Endothelial cell of umbilical vein (primary cell): Measurements from ENCODE around the gene LMF1. TPM values are rescaled to one million over a fixed set of nuclear protein-coding genes. Genes with fewer than 3 reads are reported as not detected.

Experiments used
- BruUV-seq: library from RNA; stranded (reverse); fragments of 400-500 nt; replicated peaks from 2 replicates; lab custom pipeline; 2021; lab: Mats Ljungman, UMichigan
- CTCF ChIA-PET: fragments of 300-600, 350-600 bp; sonication (Branson Sonifier 250); formaldehyde crosslinking; loops from one replicate; lab custom pipeline; 2021; ENCODE audit warnings: antibody characterized with exemption, inconsistent platforms; lab: Charles Lee
- POLR2A ChIA-PET: fragments of 300-600, 350-600 bp; sonication (Branson Sonifier 250); formaldehyde crosslinking; loops from one replicate; lab custom pipeline; 2021; ENCODE audit warnings: antibody characterized with exemption, inconsistent platforms; lab: Charles Lee
- DNase-seq: peaks from one replicate; pipeline ENCODE4 v3.0.0-alpha.2; 2011; ENCODE audit warnings: low read depth, low spot score
- FAIRE-seq: peaks from 2 replicates; lab custom pipeline; 2011; peaks lifted over from hg19 to GRCh38; lab: Jason Lieb, UNC
- H2AFZ ChIP-seq: 2 replicates; pipeline ENCODE4 v1.6.0; 2012; ENCODE audit warnings: low read depth, low read length, control low read depth, inconsistent platforms
- H3K27ac ChIP-seq: 2 replicates; pipeline ENCODE4 v1.5.1; 2011; ENCODE audit warnings: low read depth, mild to moderate bottlenecking, control low read depth, low read length, moderate library complexity; ENCODE audit not compliant: insufficient read depth
- H3K27me3 ChIP-seq, 2 experiments: 2 replicates each; pipeline versions ENCODE4 v1.6.0 to v1.6.1; 2011; ENCODE audit warnings: low read length in 2 of 2, mixed read lengths in 1 of 2; ENCODE audit not compliant: control insufficient read depth in 2 of 2, insufficient read depth in 2 of 2
- H3K36me3 ChIP-seq, 2 experiments: 2 replicates in 1 of 2; 3 replicates in 1 of 2; pipeline ENCODE4 v1.5.1; 2011; ENCODE audit warnings: low read length in 2 of 2, mild to moderate bottlenecking in 1 of 2, moderate library complexity in 1 of 2; ENCODE audit not compliant: control insufficient read depth in 2 of 2, insufficient read depth in 2 of 2; ENCODE audit errors: extremely low read depth in 1 of 2
- H3K4me1 ChIP-seq: 3 replicates; pipeline ENCODE4 v1.5.1; 2011; ENCODE audit warnings: mild to moderate bottlenecking, low read length; ENCODE audit not compliant: control insufficient read depth, insufficient read depth; ENCODE audit errors: extremely low read depth
- H3K4me2 ChIP-seq: 2 replicates; pipeline ENCODE4 v1.6.1; 2011; ENCODE audit warnings: low read length, control low read depth, mixed read lengths; ENCODE audit not compliant: insufficient read depth
- H3K4me3 ChIP-seq, 3 experiments: fragments of 200-600 bp in 1 of 3; sonication (generic), shearing (Covaris generic) in 1 of 3; replicated peaks in 1 of 3; 2 replicates each; pipeline ENCODE4 v1.5.1; 2011 to 2016; ENCODE audit warnings: control low read depth in 3 of 3, low read length in 3 of 3, mild to moderate bottlenecking in 2 of 3, inconsistent platforms in 1 of 3, low read depth in 1 of 3, moderate library complexity in 1 of 3; ENCODE audit not compliant: insufficient read depth in 1 of 3
- H3K79me2 ChIP-seq: 2 replicates; pipeline ENCODE4 v1.6.0; 2012; ENCODE audit warnings: low read length, inconsistent platforms; ENCODE audit not compliant: control insufficient read depth, insufficient read depth
- H3K9ac ChIP-seq: replicated peaks from 2 replicates; pipeline ENCODE3; 2011; ENCODE audit warnings: low read length, control low read depth; ENCODE audit not compliant: insufficient read depth; ENCODE audit errors: extremely low read depth
- H3K9me1 ChIP-seq: replicated peaks from 3 replicates; pipeline ENCODE4 v1.6.0; 2011; ENCODE audit warnings: mild to moderate bottlenecking, low read length; ENCODE audit not compliant: control insufficient read depth, insufficient read depth; ENCODE audit errors: extremely low read depth
- H3K9me3 ChIP-seq: replicated peaks from 2 replicates; pipeline ENCODE4 v1.5.1; 2012; ENCODE audit warnings: low read length, inconsistent platforms; ENCODE audit not compliant: control insufficient read depth, insufficient read depth
- H4K20me1 ChIP-seq: replicated peaks from 2 replicates; pipeline ENCODE3; 2011; ENCODE audit warnings: mild to moderate bottlenecking, low read length; ENCODE audit not compliant: control insufficient read depth, insufficient read depth; ENCODE audit errors: extremely low read depth
- EZH2 ChIP-seq: IDR thresholded peaks from 2 replicates; pipeline ENCODE4 v1.6.1; 2012; ENCODE audit warnings: borderline replicate concordance, low read depth, mild to moderate bottlenecking, moderate library complexity, low read length, inconsistent platforms; ENCODE audit not compliant: severe bottlenecking
- FOS ChIP-seq: IDR thresholded peaks from 2 replicates; pipeline ENCODE4 v1.6.1; 2011; ENCODE audit warnings: mild to moderate bottlenecking, low read length, moderate library complexity, borderline replicate concordance; ENCODE audit not compliant: insufficient read depth
- GATA2 ChIP-seq: IDR thresholded peaks from 2 replicates; pipeline ENCODE4 v1.7.0; 2011; ENCODE audit warnings: low read depth, mild to moderate bottlenecking, moderate library complexity, mixed read lengths, low read length; ENCODE audit not compliant: insufficient read length, insufficient read depth
- JUN ChIP-seq: IDR thresholded peaks from 2 replicates; pipeline ENCODE4 v1.6.1; 2011; ENCODE audit warnings: borderline replicate concordance, low read depth; ENCODE audit not compliant: insufficient read length, insufficient read depth
- MYC ChIP-seq: IDR thresholded peaks from one replicate; pipeline ENCODE4 v1.6.1; 2011; ENCODE audit warnings: mild to moderate bottlenecking, low read depth, low read length
- POLR2A ChIP-seq: IDR thresholded peaks from 2 replicates; pipeline ENCODE4 v1.6.1; 2012; ENCODE audit warnings: low read depth, mild to moderate bottlenecking, control low read depth, low read length
- POLR2AphosphoS5 ChIP-seq: IDR thresholded peaks from 2 replicates; pipeline ENCODE4 v1.6.1; 2012; ENCODE audit warnings: low read depth, mild to moderate bottlenecking, control low read depth, low read length, moderate library complexity; ENCODE audit not compliant: insufficient read depth
- dilution Hi-C: fragments of 300-500 bp; cut with MboI; formaldehyde crosslinking; loops from one replicate; pipeline ENCODE4 v1.15.0; 2019; ENCODE audit warnings: low sequenced_read_pairs; ENCODE audit not compliant: extremely low pct_ligation_motif_present
- intact Hi-C: fragments of 100-400 bp; cut with micrococcal nuclease; formaldehyde crosslinking; loops from one replicate; pipeline ENCODE4 v1.10.0; 2022
- polyA plus RNA-seq, 4 experiments: library from polyadenylated mRNA; depleted of rRNA in 3 of 4; stranded (reverse) in 3 of 4; unstranded in 1 of 4; fragments of >200 nt; gene quantifications; 2 replicates each; pipeline versions ENCODE4 v1.2.1 to v1.2.3, GENCODE V29; 2011 to 2012; ENCODE audit warnings: missing spikeins in 1 of 4
- total RNA-seq: library from RNA; stranded (reverse); gene quantifications from 2 replicates; pipeline ENCODE4 v1.2.3, GENCODE V29; 2021
- TF ChIP-seq, protein P1 (sequence below), 2 donors: IDR thresholded peaks; 1 replicate in 1 of 2; 2 replicates in 1 of 2; pipeline ENCODE4 v1.5.1; 2011; ENCODE audit warnings: low read length in 2 of 2, mild to moderate bottlenecking in 2 of 2, moderate library complexity in 2 of 2, control low read depth in 1 of 2, inconsistent platforms in 1 of 2, low read depth in 1 of 2; ENCODE audit not compliant: insufficient read depth in 1 of 2; ENCODE audit errors: extremely low read depth in 1 of 2
- TF ChIP-seq, protein P2 (sequence below): IDR thresholded peaks from 2 replicates; pipeline ENCODE4 v1.6.1; 2011; ENCODE audit not compliant: insufficient read depth, insufficient read length

The LMF1 gene
- total and polyA plus RNA-seq, 2 donors (not counting 3 experiments of a cell fraction or from before 2014, with no cell fraction given) = 17.8 TPM

DNA sequence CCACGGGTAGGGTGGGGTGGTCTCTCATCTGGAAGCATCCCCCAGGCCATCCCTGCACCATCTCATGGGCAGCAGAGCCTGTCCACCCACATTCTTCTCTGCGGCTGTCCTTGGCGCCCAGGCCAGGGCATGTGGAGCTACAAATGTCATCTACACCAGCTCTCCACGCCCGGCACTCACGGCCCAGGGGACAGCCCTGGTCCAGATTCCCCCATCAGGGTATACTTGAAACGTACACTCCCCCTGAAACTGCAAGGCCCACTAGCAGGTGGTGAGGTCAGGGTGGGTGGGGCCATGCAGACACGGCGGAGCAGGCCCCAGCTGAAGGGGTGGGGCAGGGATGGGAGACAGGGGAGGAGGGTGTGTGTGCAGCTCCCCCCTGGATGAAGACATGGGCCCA, 7.6 kb upstream of the LMF1 start:
- H3K9me3 ChIP-seq = no peaks in the 10 kb centered on the region
- TF ChIP-seq GATA2 (no peak), MYC (no peak), POLR2AphosphoS5 (no peak), JUN (no peak), EZH2 (no peak), POLR2A (no peak), FOS (no peak)
- TF ChIP-seq, protein P1, sequence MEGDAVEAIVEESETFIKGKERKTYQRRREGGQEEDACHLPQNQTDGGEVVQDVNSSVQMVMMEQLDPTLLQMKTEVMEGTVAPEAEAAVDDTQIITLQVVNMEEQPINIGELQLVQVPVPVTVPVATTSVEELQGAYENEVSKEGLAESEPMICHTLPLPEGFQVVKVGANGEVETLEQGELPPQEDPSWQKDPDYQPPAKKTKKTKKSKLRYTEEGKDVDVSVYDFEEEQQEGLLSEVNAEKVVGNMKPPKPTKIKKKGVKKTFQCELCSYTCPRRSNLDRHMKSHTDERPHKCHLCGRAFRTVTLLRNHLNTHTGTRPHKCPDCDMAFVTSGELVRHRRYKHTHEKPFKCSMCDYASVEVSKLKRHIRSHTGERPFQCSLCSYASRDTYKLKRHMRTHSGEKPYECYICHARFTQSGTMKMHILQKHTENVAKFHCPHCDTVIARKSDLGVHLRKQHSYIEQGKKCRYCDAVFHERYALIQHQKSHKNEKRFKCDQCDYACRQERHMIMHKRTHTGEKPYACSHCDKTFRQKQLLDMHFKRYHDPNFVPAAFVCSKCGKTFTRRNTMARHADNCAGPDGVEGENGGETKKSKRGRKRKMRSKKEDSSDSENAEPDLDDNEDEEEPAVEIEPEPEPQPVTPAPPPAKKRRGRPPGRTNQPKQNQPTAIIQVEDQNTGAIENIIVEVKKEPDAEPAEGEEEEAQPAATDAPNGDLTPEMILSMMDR (IDR thresholded peaks at IDR 0.05; ENCODE audit: extremely low read depth in 1 of 2, insufficient read depth in 1 of 2, low read depth in 1 of 2, low read length in 2 of 2) = no peak
- TF ChIP-seq, protein P2, sequence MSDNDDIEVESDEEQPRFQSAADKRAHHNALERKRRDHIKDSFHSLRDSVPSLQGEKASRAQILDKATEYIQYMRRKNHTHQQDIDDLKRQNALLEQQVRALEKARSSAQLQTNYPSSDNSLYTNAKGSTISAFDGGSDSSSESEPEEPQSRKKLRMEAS = no peak
- no peaks in the 10 kb centered on the region for H4K20me1 ChIP-seq
- H3K79me2 ChIP-seq = no peaks in the 10 kb centered on the region
- intact Hi-C loops (no loop called here), dilution Hi-C loops (no loop called here)
- H3K4me1 ChIP-seq = peaks cover 4% of the 10 kb centered on the region
- CTCF ChIA-PET = interaction anchor here (3.1 kb wide), 1 partner anchor 22 kb away, joined by 13 read pairs; no protein-coding TSS in a partner anchor
- FAIRE-seq (no peak), DNase-seq (no peak)
- POLR2A ChIA-PET = no interaction called here
- peaks cover 8 to 20% of the 10 kb centered on the region in 2 experiments for H3K27me3 ChIP-seq
- H3K4me3 ChIP-seq = no peak overlapping the region
- no peak overlapping the region for H3K9ac ChIP-seq
- H3K27ac ChIP-seq = no peak overlapping the region
- BruUV-seq = no TSS peak
- no peak overlapping the region for H3K4me2 ChIP-seq
- H3K36me3 ChIP-seq = no peaks in the 10 kb centered on the region
- no peaks in the 10 kb centered on the region for H3K9me1 ChIP-seq
- H2AFZ ChIP-seq = no peak overlapping the region
